HEK293 (cell line): ENCODE data around the gene PAX1.

Experiments used
- CTCF ChIA-PET: fragments of 350-600 bp; formaldehyde crosslinking; extraction: SDS; loops from one replicate; lab custom pipeline; 2021; ENCODE audit warnings: antibody characterized with exemption; lab: Yijun Ruan, JAX
- POLR2A ChIA-PET: fragments of 300-600 bp; formaldehyde crosslinking; extraction: SDS; loops from one replicate; lab custom pipeline; 2020; ENCODE audit warnings: antibody characterized with exemption, inconsistent platforms; lab: Yijun Ruan, JAX
- H3K27ac ChIP-seq: fragments of 200-500 bp; sonication (Bioruptor generic); 2 replicates; pipeline ENCODE4 v1.5.1; 2014; ENCODE audit warnings: low read depth, low read length, control low read depth, inconsistent platforms; ENCODE audit errors: extremely low read depth
- H3K36me3 ChIP-seq, 2 experiments: fragments of 200-500 bp in 1 of 2; sonication (Bioruptor generic) in 1 of 2; 1 replicate in 1 of 2; 2 replicates in 1 of 2; pipeline ENCODE4 v1.5.1; 2014 to 2017; ENCODE audit warnings: inconsistent platforms in 2 of 2, low read length in 2 of 2; ENCODE audit not compliant: control insufficient read depth in 2 of 2, insufficient read depth in 1 of 2
- H3K4me1 ChIP-seq: fragments of 200-500 bp; sonication (Bioruptor generic); 2 replicates; pipeline ENCODE4 v1.5.1; 2014; ENCODE audit warnings: mild to moderate bottlenecking, low read length, inconsistent platforms; ENCODE audit not compliant: control insufficient read depth, insufficient read depth
- H3K4me3 ChIP-seq: 2 replicates; pipeline ENCODE4 v1.5.1; 2011; ENCODE audit warnings: low read depth, mild to moderate bottlenecking, control low read depth, low read length, moderate library complexity
- H3K9me3 ChIP-seq: fragments of 200-500 bp; sonication (Bioruptor generic); 2 replicates; pipeline ENCODE4 v1.5.1; 2014; ENCODE audit warnings: low read depth, low read length, inconsistent platforms; ENCODE audit not compliant: control insufficient read depth, insufficient read depth
- BCL11A ChIP-seq: fragments of 450-650 bp; formaldehyde crosslinking; IDR thresholded peaks from 2 replicates; pipeline ENCODE4 v1.5.1; 2016; ENCODE audit warnings: low read depth, missing biosample characterization, missing genetic modification characterization
- EGR2 ChIP-seq: fragments of 450-650 bp; formaldehyde crosslinking; IDR thresholded peaks from 2 replicates; pipeline ENCODE4 v1.5.1; 2016; ENCODE audit warnings: low read depth, missing biosample characterization, missing genetic modification characterization
- INSM2 ChIP-seq: fragments of 450-650 bp; formaldehyde crosslinking; IDR thresholded peaks from 2 replicates; pipeline ENCODE4 v1.5.1; 2016; ENCODE audit warnings: missing biosample characterization, missing genetic modification characterization
- KLF16 ChIP-seq: fragments of 450-650 bp; formaldehyde crosslinking; IDR thresholded peaks from 2 replicates; pipeline ENCODE4 v1.5.1; 2017; ENCODE audit warnings: missing biosample characterization, missing genetic modification characterization
- OSR2 ChIP-seq: fragments of 450-650 bp; formaldehyde crosslinking; IDR thresholded peaks from 2 replicates; pipeline ENCODE4 v1.5.1; 2016; ENCODE audit warnings: missing biosample characterization, missing genetic modification characterization
- YY2 ChIP-seq: fragments of 450-650 bp; formaldehyde crosslinking; IDR thresholded peaks from 2 replicates; pipeline ENCODE4 v1.5.1; 2016; ENCODE audit warnings: missing biosample characterization, missing genetic modification characterization
- ZBTB1 ChIP-seq: fragments of 450-650 bp; formaldehyde crosslinking; IDR thresholded peaks from 2 replicates; pipeline ENCODE4 v1.5.1; 2016; ENCODE audit warnings: missing biosample characterization, missing genetic modification characterization
- ZIC2 ChIP-seq: fragments of 450-650 bp; formaldehyde crosslinking; IDR thresholded peaks from 2 replicates; pipeline ENCODE4 v1.5.1; 2016; ENCODE audit warnings: missing biosample characterization, missing genetic modification characterization
- ZNF140 ChIP-seq: fragments of 450-650 bp; formaldehyde crosslinking; IDR thresholded peaks from 2 replicates; pipeline ENCODE4 v1.5.1; 2016; ENCODE audit warnings: missing biosample characterization, missing genetic modification characterization
- ZNF202 ChIP-seq: fragments of 450-650 bp; formaldehyde crosslinking; IDR thresholded peaks from 2 replicates; pipeline ENCODE4 v1.5.1; 2016; ENCODE audit warnings: missing biosample characterization, missing genetic modification characterization, borderline replicate concordance
- ZNF354C ChIP-seq: fragments of 450-650 bp; formaldehyde crosslinking; IDR thresholded peaks from 2 replicates; pipeline ENCODE4 v1.5.1; 2016; ENCODE audit warnings: missing biosample characterization, missing genetic modification characterization, low read depth, borderline replicate concordance
- ZNF37A ChIP-seq: fragments of 450-650 bp; IDR thresholded peaks from 2 replicates; pipeline ENCODE4 v1.5.1; 2018; ENCODE audit warnings: missing biosample characterization, missing genetic modification characterization
- ZNF529 ChIP-seq: fragments of 450-650 bp; formaldehyde crosslinking; IDR thresholded peaks from 2 replicates; pipeline ENCODE4 v1.5.1; 2017; ENCODE audit warnings: missing genetic modification characterization, missing biosample characterization; ENCODE audit not compliant: insufficient replicate concordance
- ZNF571 ChIP-seq: fragments of 450-650 bp; formaldehyde crosslinking; IDR thresholded peaks from 2 replicates; pipeline ENCODE4 v1.5.0; 2017; ENCODE audit warnings: missing biosample characterization, missing genetic modification characterization
- ZNF654 ChIP-seq: fragments of 450-650 bp; formaldehyde crosslinking; IDR thresholded peaks from 2 replicates; pipeline ENCODE4 v1.5.1; 2016; ENCODE audit warnings: low read depth, missing biosample characterization, missing genetic modification characterization
- ZNF664 ChIP-seq: fragments of 450-650 bp; formaldehyde crosslinking; IDR thresholded peaks from 2 replicates; pipeline ENCODE4 v1.5.1; 2016; ENCODE audit warnings: missing biosample characterization, missing genetic modification characterization
- ZNF776 ChIP-seq: fragments of 450-650 bp; formaldehyde crosslinking; IDR thresholded peaks from 2 replicates; pipeline ENCODE4 v1.5.0; 2017; ENCODE audit warnings: missing biosample characterization, missing genetic modification characterization, borderline replicate concordance
- ZNF791 ChIP-seq: fragments of 450-650 bp; formaldehyde crosslinking; IDR thresholded peaks from 2 replicates; pipeline ENCODE4 v1.5.1; 2016; ENCODE audit warnings: missing biosample characterization, missing genetic modification characterization
- ZSCAN16 ChIP-seq: fragments of 450-650 bp; formaldehyde crosslinking; IDR thresholded peaks from 2 replicates; pipeline ENCODE4 v1.5.1; 2016; ENCODE audit warnings: missing biosample characterization, missing genetic modification characterization
- TF ChIP-seq, protein P1 (sequence below): fragments of 450-650 bp; formaldehyde crosslinking; IDR thresholded peaks from 2 replicates; pipeline ENCODE4 v1.5.1; 2016; ENCODE audit warnings: missing biosample characterization, missing genetic modification characterization
- TF ChIP-seq, protein P2 (sequence below): fragments of 450-650 bp; formaldehyde crosslinking; IDR thresholded peaks from 2 replicates; pipeline ENCODE4 v1.5.1; 2016; ENCODE audit warnings: missing biosample characterization, missing genetic modification characterization

The PAX1 gene

DNA sequence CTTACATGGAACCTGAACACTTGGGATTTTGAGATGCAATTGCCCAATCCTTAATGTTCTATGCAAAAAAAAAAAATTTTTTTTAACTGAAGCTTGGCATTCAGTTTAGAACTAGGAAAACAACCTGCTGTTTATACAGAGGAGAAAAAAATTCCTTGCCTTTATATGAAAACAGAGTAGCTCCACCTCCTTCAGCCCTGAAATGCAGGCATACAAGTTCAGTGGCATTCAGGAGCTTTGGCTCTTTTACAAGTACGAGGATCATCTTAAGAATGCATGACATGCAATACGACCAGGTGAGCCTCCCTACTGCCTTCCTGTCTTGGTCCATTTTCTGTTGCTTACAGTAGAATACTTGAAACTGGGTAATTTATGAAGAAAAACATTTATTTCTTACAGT is 20.4 kb downstream of the PAX1 start:
- Histone ChIP-seq H3K27ac (no peak overlapping the region), H3K4me1 (no peaks in the 10 kb centered on the region), H3K4me3 (no peak overlapping the region), H3K9me3 (no peaks in the 10 kb centered on the region), H3K36me3 (no peaks in the 10 kb centered on the region)
- CTCF ChIA-PET: interaction anchor here (0.6 kb wide), 1 partner anchor 1195 kb away, joined by 3 read pairs; no protein-coding TSS in a partner anchor
- no peak for TF ChIP-seq ZSCAN16 (tag by site-specific recombination)
- POLR2A ChIA-PET: no interaction called here

DNA sequence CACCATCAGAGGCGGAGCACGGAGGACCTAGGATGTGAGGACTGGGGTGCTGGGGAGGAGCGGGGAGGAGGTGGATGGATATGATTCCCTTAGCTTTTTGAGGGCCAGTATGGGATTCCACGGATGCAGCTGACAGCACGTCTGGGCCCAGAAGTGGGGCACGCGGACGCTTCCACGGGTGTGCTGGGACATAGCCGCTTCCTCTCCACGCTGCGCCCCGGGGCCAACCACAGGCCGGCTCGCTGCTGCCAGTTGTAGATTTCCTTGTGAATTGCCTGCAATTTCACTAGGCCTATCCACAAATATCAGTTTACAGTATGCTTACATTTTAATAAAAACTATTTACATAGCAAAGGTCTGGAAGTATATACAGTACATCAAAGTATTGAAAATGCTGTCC is 23.9 kb downstream of the PAX1 start:
- no peak overlapping the region for H3K4me3 ChIP-seq
- no peaks in the 10 kb centered on the region for H3K4me1 ChIP-seq
- H3K9me3 ChIP-seq: no peaks in the 10 kb centered on the region
- H3K36me3 ChIP-seq: no peaks in the 10 kb centered on the region
- TF ChIP-seq YY2 (no peak), ZNF654 (no peak), ZNF529 (tag by site-specific recombination) (no peak), ZNF202 (tag by site-specific recombination) (no peak), KLF16 (no peak), ZNF776 (tag by site-specific recombination) (no peak), EGR2 (tag by site-specific recombination) (no peak)
- no peak overlapping the region for H3K27ac ChIP-seq
- ChIA-PET CTCF (interaction anchor here (0.7 to 1.9 kb wide), 2 partner anchors 10 to 30 kb away, joined by 3 to 8 read pairs; no protein-coding TSS in a partner anchor), POLR2A (no interaction called here)

DNA sequence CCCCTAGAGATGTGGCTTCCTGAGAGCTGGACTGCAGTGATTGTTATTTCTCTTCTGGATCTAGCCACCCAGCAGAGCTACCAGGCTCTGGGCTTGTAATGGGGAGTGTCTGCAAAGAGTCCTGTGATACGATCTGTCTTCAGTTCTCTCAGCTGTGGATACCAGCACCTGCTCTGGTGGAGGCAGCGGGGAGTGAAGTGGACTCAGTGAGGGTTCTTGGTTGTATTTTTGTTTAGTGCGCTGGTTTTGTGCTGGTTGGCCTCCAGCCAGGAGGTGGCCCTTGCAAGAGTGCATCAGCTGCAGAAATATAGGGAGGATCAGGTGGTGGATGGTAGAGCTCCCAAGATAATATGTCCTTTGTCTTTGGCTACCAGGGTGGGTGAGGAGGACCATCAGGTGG is 33.7 kb downstream of the PAX1 start:
- H3K36me3 ChIP-seq: no peaks in the 10 kb centered on the region
- no peaks in the 10 kb centered on the region for H3K4me1 ChIP-seq
- TF ChIP-seq ZIC2 (tag by site-specific recombination): 0 out of 2 replicates have a peak, but pooled peaks have one; percentile 10
- TF ChIP-seq, protein P1, sequence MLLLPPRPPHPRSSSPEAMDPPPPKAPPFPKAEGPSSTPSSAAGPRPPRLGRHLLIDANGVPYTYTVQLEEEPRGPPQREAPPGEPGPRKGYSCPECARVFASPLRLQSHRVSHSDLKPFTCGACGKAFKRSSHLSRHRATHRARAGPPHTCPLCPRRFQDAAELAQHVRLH: no peak
- TF ChIP-seq, all 188 proteins: peak for 1
- Histone ChIP-seq H3K9me3 (no peaks in the 10 kb centered on the region), H3K27ac (no peak overlapping the region), H3K4me3 (no peak overlapping the region)
- ChIA-PET POLR2A (no interaction called here), CTCF (interaction anchor here (0.7 to 1.1 kb wide), 2 partner anchors 20 to 634 kb away, joined by 4 to 5 read pairs; no protein-coding TSS in a partner anchor)

GRCh38 chr20:21739682-21740081 is 34.2 kb downstream of the PAX1 start:
- no peak overlapping the region for H3K4me3 ChIP-seq
- H3K4me1 ChIP-seq: no peaks in the 10 kb centered on the region
- H3K9me3 ChIP-seq: no peaks in the 10 kb centered on the region
- ChIA-PET POLR2A (no interaction called here), CTCF (interaction anchor here (1.1 kb wide), 1 partner anchor 20 kb away, joined by 5 read pairs; no protein-coding TSS in a partner anchor)
- TF ChIP-seq BCL11A (tag by site-specific recombination) (no peak), ZIC2 (tag by site-specific recombination) (peak; percentile 13; the same call in 1 of the 2 replicates)
- H3K27ac ChIP-seq: no peak overlapping the region
- no peaks in the 10 kb centered on the region for H3K36me3 ChIP-seq

DNA sequence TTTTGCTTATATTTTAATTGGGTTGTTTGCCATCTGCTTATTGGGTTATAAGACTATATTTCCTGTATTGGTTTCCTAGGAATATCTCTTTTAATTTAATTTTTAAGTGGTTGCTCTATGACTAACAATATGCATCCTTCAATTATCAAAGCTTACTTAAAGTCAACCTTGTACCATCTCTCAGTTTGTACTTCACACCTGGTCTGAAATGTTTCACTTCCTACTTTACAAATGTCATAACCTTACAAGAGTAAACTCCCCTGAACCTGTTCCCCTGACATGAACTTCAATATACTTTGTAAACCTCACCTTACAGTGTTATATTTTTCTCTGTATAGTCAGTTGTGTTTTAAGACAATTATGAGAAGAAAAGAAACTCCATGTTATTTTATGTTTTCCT is 35.8 kb downstream of the PAX1 start:
- POLR2A ChIA-PET: no interaction called here
- H3K36me3 ChIP-seq: no peaks in the 10 kb centered on the region
- no peaks in the 10 kb centered on the region for H3K9me3 ChIP-seq
- CTCF ChIA-PET: no interaction called here
- H3K4me1 ChIP-seq: no peaks in the 10 kb centered on the region
- H3K4me3 ChIP-seq: no peak overlapping the region
- no peak overlapping the region for H3K27ac ChIP-seq
- TF ChIP-seq ZNF571 (tag by site-specific recombination): no peak
- no peak for TF ChIP-seq INSM2
- no peak for TF ChIP-seq ZNF140 (tag by site-specific recombination)
- TF ChIP-seq ZNF664 (tag by site-specific recombination): no peak
- TF ChIP-seq OSR2: no peak
- TF ChIP-seq, protein P2, sequence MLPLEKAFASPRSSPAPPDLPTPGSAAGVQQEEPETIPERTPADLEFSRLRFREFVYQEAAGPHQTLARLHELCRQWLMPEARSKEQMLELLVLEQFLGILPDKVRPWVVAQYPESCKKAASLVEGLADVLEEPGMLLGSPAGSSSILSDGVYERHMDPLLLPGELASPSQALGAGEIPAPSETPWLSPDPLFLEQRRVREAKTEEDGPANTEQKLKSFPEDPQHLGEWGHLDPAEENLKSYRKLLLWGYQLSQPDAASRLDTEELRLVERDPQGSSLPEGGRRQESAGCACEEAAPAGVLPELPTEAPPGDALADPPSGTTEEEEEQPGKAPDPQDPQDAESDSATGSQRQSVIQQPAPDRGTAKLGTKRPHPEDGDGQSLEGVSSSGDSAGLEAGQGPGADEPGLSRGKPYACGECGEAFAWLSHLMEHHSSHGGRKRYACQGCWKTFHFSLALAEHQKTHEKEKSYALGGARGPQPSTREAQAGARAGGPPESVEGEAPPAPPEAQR (tag by site-specific recombination): no peak
- no peak for TF ChIP-seq ZNF791
- no peak for TF ChIP-seq ZBTB1
- no peak for TF ChIP-seq ZNF37A (tag by site-specific recombination)
- TF ChIP-seq ZNF354C (tag by site-specific recombination): no peak
